SK-N-SH (cell line): Measurements from ENCODE around the gene HPRT1. TPM values are rescaled to one million over a fixed set of nuclear protein-coding genes. Genes with fewer than 3 reads are reported as not detected.

Experiments used
- CTCF ChIA-PET: fragments of 300-600, 350-600 bp; formaldehyde crosslinking; extraction: SDS; loops from one replicate; lab custom pipeline; 2021; lab: Yijun Ruan, JAX
- POLR2A ChIA-PET: fragments of 350-600 bp; sonication (Branson Sonifier 250); formaldehyde crosslinking; extraction: SDS; loops from one replicate; lab custom pipeline; 2020; ENCODE audit warnings: antibody characterized with exemption, inconsistent platforms; lab: Yijun Ruan, JAX
- DNase-seq: peaks from one replicate; pipeline ENCODE4 v3.0.0; 2012
- H2AFZ ChIP-seq: fragments of 200-600 bp; sonication (generic); 2 replicates; pipeline ENCODE4 v1.8.1; 2016; ENCODE audit warnings: antibody characterized with exemption, mild to moderate bottlenecking, low read depth
- H3F3A ChIP-seq: fragments of 200-600 bp; sonication (generic); replicated peaks from 2 replicates; pipeline ENCODE3; 2016; ENCODE audit warnings: antibody characterized with exemption, mild to moderate bottlenecking; ENCODE audit not compliant: insufficient read depth
- H3K27ac ChIP-seq, 2 experiments: fragments of 200-500 bp in 1 of 2; fragments of 200-600 bp in 1 of 2; sonication (Bioruptor generic) in 1 of 2; sonication (generic), shearing (Covaris generic) in 1 of 2; 2 replicates each; pipeline versions ENCODE4 v1.5.1 to v1.6.1; 2014 to 2016; ENCODE audit warnings: low read depth in 2 of 2, inconsistent platforms in 1 of 2, low read length in 1 of 2, mild to moderate bottlenecking in 1 of 2, mixed read lengths in 1 of 2
- H3K27me3 ChIP-seq: fragments of 200-600 bp; sonication (generic), shearing (Covaris generic); 2 replicates; pipeline ENCODE4 v1.6.1; 2016; ENCODE audit warnings: mixed run types; ENCODE audit not compliant: insufficient read depth
- H3K36me3 ChIP-seq, 2 experiments: fragments of 200-500 bp in 1 of 2; fragments of 200-600 bp in 1 of 2; sonication (Bioruptor generic) in 1 of 2; sonication (generic) in 1 of 2; replicated peaks in 1 of 2; 2 replicates each; pipeline versions ENCODE3 to v1.5.1; 2014 to 2016; ENCODE audit warnings: low read length in 1 of 2, mild to moderate bottlenecking in 1 of 2; ENCODE audit not compliant: insufficient read depth in 2 of 2, control insufficient read depth in 1 of 2
- H3K4me1 ChIP-seq, 2 experiments: fragments of 200-500 bp in 1 of 2; fragments of 200-600 bp in 1 of 2; sonication (Bioruptor generic) in 1 of 2; sonication (generic), shearing (Covaris generic) in 1 of 2; 2 replicates each; pipeline versions ENCODE4 v1.5.1 to v1.6.1; 2014 to 2016; ENCODE audit warnings: low read depth in 1 of 2, low read length in 1 of 2, mixed run types in 1 of 2; ENCODE audit not compliant: insufficient read depth in 2 of 2, control insufficient read depth in 1 of 2
- H3K4me2 ChIP-seq: fragments of 200-600 bp; sonication (generic), shearing (Covaris generic); 2 replicates; pipeline ENCODE4 v1.6.1; 2017; ENCODE audit warnings: mixed run types
- H3K4me3 ChIP-seq, 2 experiments: fragments of 200-500 bp in 1 of 2; fragments of 200-600 bp in 1 of 2; sonication (Bioruptor generic) in 1 of 2; sonication (generic), shearing (Covaris generic) in 1 of 2; 2 replicates each; pipeline versions ENCODE4 v1.5.1 to v1.8.1; 2014 to 2016; ENCODE audit warnings: low read depth in 2 of 2, inconsistent platforms in 1 of 2, low read length in 1 of 2, mild to moderate bottlenecking in 1 of 2, mixed read lengths in 1 of 2, moderate library complexity in 1 of 2
- H3K79me2 ChIP-seq: fragments of 200-600 bp; sonication (generic); 2 replicates; pipeline ENCODE4 v1.8.1; 2017; ENCODE audit warnings: mild to moderate bottlenecking; ENCODE audit not compliant: insufficient read depth
- H3K9ac ChIP-seq: fragments of 200-600 bp; sonication (generic); 2 replicates; pipeline ENCODE4 v1.6.1; 2017; ENCODE audit warnings: mixed run types
- H3K9me2 ChIP-seq: fragments of 200-600 bp; sonication (generic); 2 replicates; pipeline ENCODE4 v1.6.1; 2017; ENCODE audit warnings: mixed run types
- H3K9me3 ChIP-seq: fragments of 200-600 bp; sonication (generic); 2 replicates; pipeline ENCODE4 v1.6.1; 2017; ENCODE audit warnings: mixed run types, mild to moderate bottlenecking, moderate library complexity
- H4K20me1 ChIP-seq: fragments of 200-600 bp; sonication (generic); 2 replicates; pipeline ENCODE4 v1.6.1; 2017; ENCODE audit warnings: mild to moderate bottlenecking, mixed run types; ENCODE audit not compliant: insufficient read depth
- ELF1 ChIP-seq: IDR thresholded peaks from 2 replicates; pipeline ENCODE4 v1.4.0; 2012
- EZH2phosphoT487 ChIP-seq: fragments of 200-600 bp; sonication (generic); IDR thresholded peaks from 2 replicates; pipeline ENCODE4 v1.6.1; 2017; ENCODE audit warnings: low read depth, mixed run types, mild to moderate bottlenecking, antibody characterized with exemption, moderate library complexity, borderline replicate concordance
- FOSL2 ChIP-seq: IDR thresholded peaks from 2 replicates; pipeline ENCODE4 v1.4.0; 2012; ENCODE audit warnings: low read depth, mild to moderate bottlenecking, moderate library complexity, borderline replicate concordance
- GABPA ChIP-seq: IDR thresholded peaks from 2 replicates; pipeline ENCODE4 v1.4.0; 2012; ENCODE audit warnings: low read depth, mild to moderate bottlenecking
- MAX ChIP-seq: IDR thresholded peaks from 2 replicates; pipeline ENCODE4 v1.4.0; 2012; ENCODE audit warnings: low read depth
- MEF2A ChIP-seq: IDR thresholded peaks from 2 replicates; pipeline ENCODE4 v1.4.0; 2012; ENCODE audit warnings: low read depth, borderline replicate concordance
- MXI1 ChIP-seq: IDR thresholded peaks from 2 replicates; pipeline ENCODE4 v1.6.1; 2012; ENCODE audit warnings: mild to moderate bottlenecking, low read depth, low read length, improper control_type of control experiment
- NRF1 ChIP-seq: IDR thresholded peaks from 2 replicates; pipeline ENCODE4 v1.6.1; 2012; ENCODE audit warnings: low read depth, mild to moderate bottlenecking, low read length
- PBX3 ChIP-seq: IDR thresholded peaks from 2 replicates; pipeline ENCODE4; 2012
- POLR2AphosphoS5 ChIP-seq: IDR thresholded peaks from 2 replicates; pipeline ENCODE4 v1.6.1; 2012; ENCODE audit warnings: low read depth, low read length
- RAD21 ChIP-seq: IDR thresholded peaks from 2 replicates; pipeline ENCODE4 v1.6.1; 2012; ENCODE audit warnings: mild to moderate bottlenecking, low read length
- RFX5 ChIP-seq: IDR thresholded peaks from 2 replicates; pipeline ENCODE4 v1.6.1; 2012; ENCODE audit warnings: mild to moderate bottlenecking, improper control_type of control experiment, low read length
- RXRA ChIP-seq: IDR thresholded peaks from 2 replicates; pipeline ENCODE4 v1.4.0; 2012; ENCODE audit warnings: low read depth, mild to moderate bottlenecking, borderline replicate concordance
- SMC3 ChIP-seq: IDR thresholded peaks from 2 replicates; pipeline ENCODE4 v1.6.1; 2012; ENCODE audit warnings: low read depth, low read length, improper control_type of control experiment
- TCF12 ChIP-seq: IDR thresholded peaks from 2 replicates; pipeline ENCODE4 v1.4.0; 2012
- TEAD4 ChIP-seq: IDR thresholded peaks from 2 replicates; pipeline ENCODE4 v1.4.0; 2012; ENCODE audit warnings: mild to moderate bottlenecking, borderline replicate concordance; ENCODE audit not compliant: insufficient read depth
- USF2 ChIP-seq: fragments of 150-350 bp; IDR thresholded peaks from 2 replicates; pipeline ENCODE4 v1.6.1; 2017; ENCODE audit warnings: antibody characterized with exemption, low read length, low read depth, borderline replicate concordance
- WGBS: methylation state at CpG from one replicate; pipeline ENCODE4 v1.1.6; 2017; ENCODE audit warnings: low lambda C conversion rate; 5-methylcytosine and 5-hydroxymethylcytosine counted together
- polyA plus RNA-seq, 3 experiments: library from polyadenylated mRNA; depleted of rRNA; stranded (reverse); fragments of >200 nt; gene quantifications; 2 replicates each; pipeline ENCODE4 v1.2.3, GENCODE V29; 2012
- TF ChIP-seq, protein P1 (sequence below): IDR thresholded peaks from 2 replicates; pipeline ENCODE4 v1.6.1; 2012; ENCODE audit warnings: mild to moderate bottlenecking, low read depth, low read length, moderate library complexity

Gene HPRT1
- polyA plus RNA-seq, 1 of the 3 experiments (the other 2 are of a cell fraction): 42.3 TPM

DNA sequence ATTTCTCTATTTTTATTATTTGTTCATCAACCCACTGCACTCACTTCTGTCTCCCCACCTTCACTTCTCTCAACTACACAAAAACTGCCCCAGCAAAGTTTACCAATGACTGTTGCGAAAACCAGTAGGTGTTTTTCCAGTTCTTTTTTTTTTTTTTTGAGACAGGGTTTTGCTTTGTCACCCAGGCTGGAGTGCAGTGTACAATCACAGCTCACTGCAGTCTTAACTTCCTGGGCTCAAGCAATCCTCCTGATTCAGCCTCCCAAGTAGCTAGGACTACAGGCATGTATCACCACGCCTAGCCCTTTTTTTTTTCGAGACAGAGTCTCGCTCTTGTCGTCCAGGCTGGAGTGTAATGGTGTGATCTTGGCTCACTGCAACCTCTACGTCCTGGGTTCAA is 24.1 kb upstream of the HPRT1 start (continued):
- TF ChIP-seq MAX (no peak), MEF2A (no peak), POLR2AphosphoS5 (no peak), FOSL2 (no peak), RFX5 (no peak), USF2 (no peak), RXRA (no peak), SMC3 (no peak), RAD21 (no peak)

- DNase-seq: no peak
- WGBS: 90% methylated on average over 2 of the region's 2 CpGs
- Histone ChIP-seq H3F3A (no peaks in the 10 kb centered on the region), H3K27me3 (no peaks in the 10 kb centered on the region), H3K9me2 (no peaks in the 10 kb centered on the region), H3K4me1 (no peaks in the 10 kb centered on the region), H3K4me2 (no peak overlapping the region), H3K27ac (no peak overlapping the region), H3K4me3 (no peak overlapping the region), H3K9ac (no peak overlapping the region), H2AFZ (no peak overlapping the region), H4K20me1 (no peaks in the 10 kb centered on the region), H3K79me2 (no peaks in the 10 kb centered on the region), H3K36me3 (no peaks in the 10 kb centered on the region), H3K9me3 (no peaks in the 10 kb centered on the region)
- no peak for TF ChIP-seq USF2
- TF ChIP-seq SMC3: no peak
- POLR2A ChIA-PET: no interaction called here
- CTCF ChIA-PET: no interaction called here
Measured at GRCh38 chrX:134443020-134443419, 16.9 kb upstream of the HPRT1 start.

GRCh38 chrX:134443461-134443860 is 16.5 kb upstream of the HPRT1 start:
- Histone ChIP-seq H4K20me1 (no peaks in the 10 kb centered on the region), H3K4me2 (no peak overlapping the region), H3K4me1 (no peaks in the 10 kb centered on the region), H3K9me2 (no peaks in the 10 kb centered on the region), H3K36me3 (no peaks in the 10 kb centered on the region), H3K9ac (no peak overlapping the region), H3K4me3 (no peak overlapping the region), H3K27ac (no peak overlapping the region), H3K79me2 (no peaks in the 10 kb centered on the region), H2AFZ (no peak overlapping the region), H3F3A (no peaks in the 10 kb centered on the region), H3K27me3 (no peaks in the 10 kb centered on the region), H3K9me3 (no peaks in the 10 kb centered on the region)
- WGBS: 86% methylated on average over 2 of the region's 2 CpGs
- ChIA-PET POLR2A (no interaction called here), CTCF (no interaction called here)
- DNase-seq: no peak
- no peak for TF ChIP-seq RAD21
- no peak for TF ChIP-seq FOSL2
- no peak for TF ChIP-seq ELF1
- no peak for TF ChIP-seq USF2
- TF ChIP-seq MEF2A: no peak
- TF ChIP-seq PBX3: no peak
- TF ChIP-seq NRF1: no peak
- no peak for TF ChIP-seq TCF12
- TF ChIP-seq GABPA: no peak
- TF ChIP-seq POLR2AphosphoS5: no peak
- TF ChIP-seq TEAD4: no peak
- no peak for TF ChIP-seq MXI1
- TF ChIP-seq, protein P1, sequence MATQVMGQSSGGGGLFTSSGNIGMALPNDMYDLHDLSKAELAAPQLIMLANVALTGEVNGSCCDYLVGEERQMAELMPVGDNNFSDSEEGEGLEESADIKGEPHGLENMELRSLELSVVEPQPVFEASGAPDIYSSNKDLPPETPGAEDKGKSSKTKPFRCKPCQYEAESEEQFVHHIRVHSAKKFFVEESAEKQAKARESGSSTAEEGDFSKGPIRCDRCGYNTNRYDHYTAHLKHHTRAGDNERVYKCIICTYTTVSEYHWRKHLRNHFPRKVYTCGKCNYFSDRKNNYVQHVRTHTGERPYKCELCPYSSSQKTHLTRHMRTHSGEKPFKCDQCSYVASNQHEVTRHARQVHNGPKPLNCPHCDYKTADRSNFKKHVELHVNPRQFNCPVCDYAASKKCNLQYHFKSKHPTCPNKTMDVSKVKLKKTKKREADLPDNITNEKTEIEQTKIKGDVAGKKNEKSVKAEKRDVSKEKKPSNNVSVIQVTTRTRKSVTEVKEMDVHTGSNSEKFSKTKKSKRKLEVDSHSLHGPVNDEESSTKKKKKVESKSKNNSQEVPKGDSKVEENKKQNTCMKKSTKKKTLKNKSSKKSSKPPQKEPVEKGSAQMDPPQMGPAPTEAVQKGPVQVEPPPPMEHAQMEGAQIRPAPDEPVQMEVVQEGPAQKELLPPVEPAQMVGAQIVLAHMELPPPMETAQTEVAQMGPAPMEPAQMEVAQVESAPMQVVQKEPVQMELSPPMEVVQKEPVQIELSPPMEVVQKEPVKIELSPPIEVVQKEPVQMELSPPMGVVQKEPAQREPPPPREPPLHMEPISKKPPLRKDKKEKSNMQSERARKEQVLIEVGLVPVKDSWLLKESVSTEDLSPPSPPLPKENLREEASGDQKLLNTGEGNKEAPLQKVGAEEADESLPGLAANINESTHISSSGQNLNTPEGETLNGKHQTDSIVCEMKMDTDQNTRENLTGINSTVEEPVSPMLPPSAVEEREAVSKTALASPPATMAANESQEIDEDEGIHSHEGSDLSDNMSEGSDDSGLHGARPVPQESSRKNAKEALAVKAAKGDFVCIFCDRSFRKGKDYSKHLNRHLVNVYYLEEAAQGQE: no peak
- TF ChIP-seq EZH2phosphoT487: no peak
